ENCODE data around the gene KRT3. TPM values are rescaled to one million over a fixed set of nuclear protein-coding genes. Genes with fewer than 3 reads are reported as not detected.

The KRT3 gene
- total RNA-seq, 1 experiment from 2014 or later: not detected

GRCh38 chr12:52811191-52812072 is 15.5 kb upstream of the KRT3 start:
- ATAC-seq (no peak), DNase-seq (ENCODE audit: low read depth, low spot score) (no peak)
- Histone ChIP-seq H3K79me2 (ENCODE audit: insufficient read depth, low read length) (no peaks in the 10 kb centered on the region), H4K20me1 (ENCODE audit: insufficient read depth) (no peaks in the 10 kb centered on the region), H2AFZ (ENCODE audit: low read depth, low read length, poor library complexity, severe bottlenecking) (no peak overlapping the region), H3K4me2 (ENCODE audit: low read length) (no peak overlapping the region), H3K27me3 (ENCODE audit: insufficient read depth, low read length) (peaks cover 10% of the 10 kb centered on the region; the same call in 1 of the 2 replicates), H3K9me3 (ENCODE audit: control insufficient read depth in 1 of 2, insufficient read depth in 1 of 2, low read depth in 1 of 2, low read length in 2 of 2) (no peaks in the 10 kb centered on the region), H3K27ac (ENCODE audit: low read depth, low read length) (no peak overlapping the region), H3K36me3 (ENCODE audit: control insufficient read depth in 1 of 2, insufficient read depth in 2 of 2, low read length in 2 of 2) (no peaks in the 10 kb centered on the region), H3K4me3 (replicated peaks in 1 of 2; ENCODE audit: low read depth in 1 of 2, low read length in 2 of 2) (no peak overlapping the region), H3K9me2 (ENCODE audit: insufficient read depth) (no peaks in the 10 kb centered on the region), H3K9ac (ENCODE audit: low read length) (no peak overlapping the region), H3K4me1 (ENCODE audit: control insufficient read depth in 1 of 2, insufficient read depth in 2 of 2, low read length in 2 of 2) (no peaks in the 10 kb centered on the region)
- TF ChIP-seq ZBTB33 (IDR thresholded peaks at IDR 0.05; ENCODE audit: extremely low read depth, insufficient replicate concordance, low read length) (no peak), SRF (IDR thresholded peaks at IDR 0.05; ENCODE audit: low read depth) (no peak), ZNF274 (IDR thresholded peaks at IDR 0.05; ENCODE audit: low read depth, low read length) (no peak), EZH2 (IDR thresholded peaks at IDR 0.05) (no peak), CTCF (IDR thresholded peaks at IDR 0.05 in 2 of 3, conservative IDR thresholded peaks at IDR 0.05 in 1 of 3; ENCODE audit: borderline replicate concordance in 1 of 3, insufficient read depth in 1 of 3, low read depth in 2 of 3, low read length in 2 of 3) (no peak), REST (IDR thresholded peaks at IDR 0.05; ENCODE audit: low read depth) (no peak), SIN3A (IDR thresholded peaks at IDR 0.05; ENCODE audit: low read depth) (no peak), TCF7L2 (IDR thresholded peaks at IDR 0.05; ENCODE audit: borderline replicate concordance, extremely low read depth, insufficient read depth, insufficient read length) (no peak), SP1 (IDR thresholded peaks at IDR 0.05; ENCODE audit: low read depth) (no peak), CEBPB (IDR thresholded peaks at IDR 0.05; ENCODE audit: low read depth) (no peak)
- POLR2A ChIA-PET: no interaction called here
- RAD21 ChIA-PET (ENCODE audit: low non-redundant PET in 1 of 2, low total read pairs in 2 of 2, uncharacterized antibody in 2 of 2, unreplicated experiment in 2 of 2): no interaction called here
- intact Hi-C loops (cut with micrococcal nuclease): no loop called here
- CTCF ChIA-PET: no interaction called here
- BruUV-seq (replicated peaks): no TSS peak

Measured in HCT116 (cell line).